Measurements from ENCODE around the gene OLFML2A. TPM values are rescaled to one million over a fixed set of nuclear protein-coding genes. Genes with fewer than 3 reads are reported as not detected.

Gene OLFML2A
- total and polyA plus RNA-seq, 2 experiments from 2014 or later: 2.2 to 3.4 TPM

DNA sequence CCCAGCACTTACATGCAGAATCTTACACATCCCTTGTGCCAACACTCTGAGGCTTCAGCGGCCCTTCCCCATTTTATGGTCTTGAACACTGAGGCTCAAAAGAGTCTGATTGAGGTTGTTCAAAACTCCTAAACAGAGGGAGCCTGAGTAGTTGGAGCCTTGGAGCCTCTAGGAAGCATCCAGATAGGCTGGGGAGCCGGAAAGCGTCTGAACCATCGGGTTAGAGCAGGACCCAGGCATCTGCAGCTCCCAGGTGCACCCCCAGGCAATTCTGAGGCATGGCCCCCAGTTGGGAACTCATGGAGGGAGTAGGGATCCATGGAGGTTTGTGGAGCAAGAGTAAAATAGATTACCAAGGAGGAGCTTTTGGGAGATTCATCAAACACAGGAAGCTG lies 3.8 kb downstream of the OLFML2A start:
- Histone ChIP-seq H2AFZ (no peak overlapping the region), H3K36me3 (replicated peaks; ENCODE audit: insufficient read depth, low read depth) (no peaks in the 10 kb centered on the region), H3K9me2 (replicated peaks; ENCODE audit: insufficient read depth) (no peaks in the 10 kb centered on the region), H3K4me1 (ENCODE audit: insufficient read depth) (peaks cover 15% of the 10 kb centered on the region), H3K9me3 (ENCODE audit: low read depth) (no peaks in the 10 kb centered on the region), H3K4me3 (no peak overlapping the region), H3K4me2 (no peak overlapping the region), H3K79me2 (no peaks in the 10 kb centered on the region), H4K20me1 (ENCODE audit: insufficient read depth, poor library complexity, severe bottlenecking) (no peaks in the 10 kb centered on the region), H3K27me3 (peaks cover 8% of the 10 kb centered on the region), H3K27ac (no peak overlapping the region)
- TF ChIP-seq EZH2phosphoT487 (IDR thresholded peaks at IDR 0.05; ENCODE audit: low read depth, severe bottlenecking, unreplicated experiment): no peak
- TF ChIP-seq EZH2 (IDR thresholded peaks at IDR 0.05; ENCODE audit: borderline replicate concordance): no peak
- TF ChIP-seq, protein P1, sequence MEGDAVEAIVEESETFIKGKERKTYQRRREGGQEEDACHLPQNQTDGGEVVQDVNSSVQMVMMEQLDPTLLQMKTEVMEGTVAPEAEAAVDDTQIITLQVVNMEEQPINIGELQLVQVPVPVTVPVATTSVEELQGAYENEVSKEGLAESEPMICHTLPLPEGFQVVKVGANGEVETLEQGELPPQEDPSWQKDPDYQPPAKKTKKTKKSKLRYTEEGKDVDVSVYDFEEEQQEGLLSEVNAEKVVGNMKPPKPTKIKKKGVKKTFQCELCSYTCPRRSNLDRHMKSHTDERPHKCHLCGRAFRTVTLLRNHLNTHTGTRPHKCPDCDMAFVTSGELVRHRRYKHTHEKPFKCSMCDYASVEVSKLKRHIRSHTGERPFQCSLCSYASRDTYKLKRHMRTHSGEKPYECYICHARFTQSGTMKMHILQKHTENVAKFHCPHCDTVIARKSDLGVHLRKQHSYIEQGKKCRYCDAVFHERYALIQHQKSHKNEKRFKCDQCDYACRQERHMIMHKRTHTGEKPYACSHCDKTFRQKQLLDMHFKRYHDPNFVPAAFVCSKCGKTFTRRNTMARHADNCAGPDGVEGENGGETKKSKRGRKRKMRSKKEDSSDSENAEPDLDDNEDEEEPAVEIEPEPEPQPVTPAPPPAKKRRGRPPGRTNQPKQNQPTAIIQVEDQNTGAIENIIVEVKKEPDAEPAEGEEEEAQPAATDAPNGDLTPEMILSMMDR (IDR thresholded peaks at IDR 0.05; ENCODE audit: poor library complexity): no peak
- 93% methylated on average over 4 of the region's 4 CpGs for WGBS (ENCODE audit: low lambda C conversion rate, missing lambda C conversion rate)
- no peak for DNase-seq (ENCODE audit: low spot score)

DNA sequence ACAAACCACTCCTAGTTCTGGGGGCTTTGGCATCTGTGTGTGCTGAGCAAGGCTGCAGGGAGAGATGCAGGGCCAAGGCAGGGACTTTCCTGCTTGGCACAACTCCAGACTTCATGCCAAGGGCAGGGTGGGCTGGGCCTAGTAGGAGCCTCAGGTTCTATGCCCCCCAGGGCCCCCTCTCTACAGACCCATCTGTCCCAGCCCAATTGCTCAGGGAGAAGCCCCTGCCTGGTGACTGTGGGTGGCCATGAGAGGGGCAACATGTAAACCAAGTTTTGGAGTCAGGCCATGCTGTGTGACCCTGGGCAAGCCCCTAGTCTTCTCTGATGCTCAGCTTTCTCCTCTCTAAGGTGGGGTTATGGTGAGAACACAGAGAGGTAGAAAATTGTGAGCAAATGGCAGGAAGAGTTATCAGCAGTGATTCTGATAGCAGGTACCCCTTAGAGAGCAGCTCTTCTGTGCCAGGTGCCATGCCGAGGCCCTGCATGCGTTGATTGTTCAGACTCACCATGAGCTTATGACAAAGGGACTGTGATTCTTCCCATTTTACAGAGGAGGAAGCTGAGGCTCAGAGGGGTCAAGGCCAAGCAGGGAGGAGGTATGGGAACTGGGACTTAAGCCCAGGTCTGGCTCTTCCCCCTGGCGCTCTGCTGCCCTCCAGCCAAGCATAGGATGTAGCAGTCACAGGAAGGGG lies 5.2 kb downstream of the OLFML2A start:
- no peaks in the 10 kb centered on the region for H3K9me3 ChIP-seq (ENCODE audit: low read depth)
- H4K20me1 ChIP-seq (ENCODE audit: insufficient read depth, poor library complexity, severe bottlenecking): no peaks in the 10 kb centered on the region
- H2AFZ ChIP-seq: no peak overlapping the region
- TF ChIP-seq, protein P1 (IDR thresholded peaks at IDR 0.05; ENCODE audit: poor library complexity): no peak
- TF ChIP-seq EZH2phosphoT487 (IDR thresholded peaks at IDR 0.05; ENCODE audit: low read depth, severe bottlenecking, unreplicated experiment) (no peak), EZH2 (IDR thresholded peaks at IDR 0.05; ENCODE audit: borderline replicate concordance) (no peak)
- no peaks in the 10 kb centered on the region for H3K27me3 ChIP-seq
- H3K27ac ChIP-seq: no peak overlapping the region
- no peaks in the 10 kb centered on the region for H3K79me2 ChIP-seq
- H3K4me1 ChIP-seq (ENCODE audit: insufficient read depth): peaks cover 15% of the 10 kb centered on the region
- no peak overlapping the region for H3K4me2 ChIP-seq
- H3K9me2 ChIP-seq (replicated peaks; ENCODE audit: insufficient read depth): no peaks in the 10 kb centered on the region
- H3K36me3 ChIP-seq (replicated peaks; ENCODE audit: insufficient read depth, low read depth): no peaks in the 10 kb centered on the region
- no peak for DNase-seq (ENCODE audit: low spot score)
- WGBS (ENCODE audit: low lambda C conversion rate, missing lambda C conversion rate): 92% methylated on average over 3 of the region's 3 CpGs
- H3K4me3 ChIP-seq: no peak overlapping the region

DNA sequence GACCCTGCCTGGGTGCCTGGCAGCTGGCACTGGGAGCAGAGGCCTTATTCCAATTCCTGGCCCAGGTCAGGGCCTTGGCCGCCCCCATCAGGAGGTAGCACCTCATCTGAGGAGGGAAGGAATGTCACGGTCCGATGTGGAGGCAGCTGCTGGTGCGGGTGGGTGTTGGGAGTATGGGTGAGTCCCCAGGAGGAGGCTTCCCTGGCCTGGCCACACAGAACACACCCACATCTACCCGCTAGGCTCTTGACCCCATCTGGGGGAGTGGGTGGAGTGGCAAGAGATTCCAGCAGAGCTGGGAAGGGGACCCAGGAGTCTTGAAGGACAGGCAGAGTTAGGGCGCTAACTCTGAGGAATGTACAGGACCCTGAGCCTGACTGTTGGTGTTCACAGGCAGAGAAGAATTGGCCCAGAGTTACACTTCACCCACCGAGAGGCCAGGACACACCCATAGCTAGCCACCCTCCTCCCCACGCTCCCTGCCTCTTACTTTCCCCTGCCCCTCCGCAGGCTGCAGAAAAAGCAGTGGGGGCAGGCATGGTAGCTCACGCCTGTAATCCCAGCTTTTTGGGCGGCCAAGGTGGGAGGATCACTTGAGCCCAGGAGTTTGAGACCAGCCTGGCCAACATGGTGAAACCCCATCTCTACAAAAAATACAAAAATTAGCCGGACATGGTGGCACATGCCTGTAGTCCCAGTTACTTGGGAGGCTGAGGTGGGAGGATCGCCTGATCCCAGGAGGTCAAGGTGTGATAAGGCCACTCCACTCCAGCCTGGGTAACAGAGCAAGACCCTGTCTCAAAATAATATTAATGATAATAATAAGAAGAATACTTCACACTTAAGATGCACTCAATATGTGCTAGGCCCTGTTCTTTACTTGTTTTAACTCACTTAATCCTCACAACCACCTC lies 6.0 kb downstream of the OLFML2A start:
- Histone ChIP-seq H3K27me3 (no peaks in the 10 kb centered on the region), H3K4me1 (ENCODE audit: insufficient read depth) (peaks cover 15% of the 10 kb centered on the region), H2AFZ (no peak overlapping the region), H3K79me2 (no peaks in the 10 kb centered on the region), H3K9me3 (ENCODE audit: low read depth) (no peaks in the 10 kb centered on the region), H4K20me1 (ENCODE audit: insufficient read depth, poor library complexity, severe bottlenecking) (no peaks in the 10 kb centered on the region), H3K4me3 (no peak overlapping the region), H3K9me2 (replicated peaks; ENCODE audit: insufficient read depth) (no peaks in the 10 kb centered on the region), H3K27ac (no peak overlapping the region), H3K36me3 (replicated peaks; ENCODE audit: insufficient read depth, low read depth) (no peaks in the 10 kb centered on the region), H3K4me2 (no peak overlapping the region)
- 89% methylated on average over 13 of the region's 13 CpGs for WGBS (ENCODE audit: low lambda C conversion rate, missing lambda C conversion rate)
- no peak for TF ChIP-seq EZH2 (IDR thresholded peaks at IDR 0.05; ENCODE audit: borderline replicate concordance)
- TF ChIP-seq, protein P1 (IDR thresholded peaks at IDR 0.05; ENCODE audit: poor library complexity): no peak
- no peak for TF ChIP-seq EZH2phosphoT487 (IDR thresholded peaks at IDR 0.05; ENCODE audit: low read depth, severe bottlenecking, unreplicated experiment)
- DNase-seq (ENCODE audit: low spot score): no peak

Data from hepatocyte (in vitro differentiated cells).